ENCODE results near the gene ZCWPW2.

Gene ZCWPW2

GRCh38 chr3:28476764-28477163 is 128.2 kb downstream of the ZCWPW2 start:
- TF ChIP-seq YY1 (IDR thresholded peaks at IDR 0.05; ENCODE audit: insufficient read depth, insufficient read length) (no peak), ZNF274 (IDR thresholded peaks at IDR 0.05; ENCODE audit: low read depth, low read length) (no peak), SUZ12 (IDR thresholded peaks at IDR 0.05; ENCODE audit: extremely low read depth, insufficient read depth, insufficient read length) (no peak)
- no peak for DNase-seq (ENCODE audit: low read depth, low spot score)
- Histone ChIP-seq H3K27me3 (ENCODE audit: insufficient read depth, insufficient read length) (no peaks in the 10 kb centered on the region), H3K4me3 (ENCODE audit: insufficient read length, low read depth) (no peak overlapping the region), H3K4me1 (ENCODE audit: insufficient read depth, insufficient read length) (no peaks in the 10 kb centered on the region), H3K9me3 (ENCODE audit: insufficient read depth, low read length) (no peaks in the 10 kb centered on the region), H3K36me3 (ENCODE audit: insufficient read depth, insufficient read length, low read length) (no peaks in the 10 kb centered on the region), H3K9ac (ENCODE audit: insufficient read length, low read depth) (no peak overlapping the region)

GRCh38 chr3:28485164-28485563 is 136.6 kb downstream of the ZCWPW2 start:
- Histone ChIP-seq H3K4me1 (ENCODE audit: insufficient read depth, insufficient read length) (no peaks in the 10 kb centered on the region), H3K36me3 (ENCODE audit: insufficient read depth, insufficient read length, low read length) (no peaks in the 10 kb centered on the region), H3K4me3 (ENCODE audit: insufficient read length, low read depth) (no peak overlapping the region), H3K27me3 (ENCODE audit: insufficient read depth, insufficient read length) (no peaks in the 10 kb centered on the region), H3K9me3 (ENCODE audit: insufficient read depth, low read length) (no peaks in the 10 kb centered on the region), H3K9ac (ENCODE audit: insufficient read length, low read depth) (no peak overlapping the region)
- no peak for TF ChIP-seq ZNF274 (IDR thresholded peaks at IDR 0.05; ENCODE audit: low read depth, low read length)
- TF ChIP-seq YY1 (IDR thresholded peaks at IDR 0.05; ENCODE audit: insufficient read depth, insufficient read length) = no peak
- no peak for TF ChIP-seq SUZ12 (IDR thresholded peaks at IDR 0.05; ENCODE audit: extremely low read depth, insufficient read depth, insufficient read length)
- DNase-seq (ENCODE audit: low read depth, low spot score) = no peak

- H3K36me3 ChIP-seq (ENCODE audit: insufficient read depth, insufficient read length, low read length) = no peaks in the 10 kb centered on the region
- no peaks in the 10 kb centered on the region for H3K27me3 ChIP-seq (ENCODE audit: insufficient read depth, insufficient read length)
- no peaks in the 10 kb centered on the region for H3K4me1 ChIP-seq (ENCODE audit: insufficient read depth, insufficient read length)
- no peak overlapping the region for H3K9ac ChIP-seq (ENCODE audit: insufficient read length, low read depth)
- no peak overlapping the region for H3K4me3 ChIP-seq (ENCODE audit: insufficient read length, low read depth)
- TF ChIP-seq SUZ12 (IDR thresholded peaks at IDR 0.05; ENCODE audit: extremely low read depth, insufficient read depth, insufficient read length) (no peak), ZNF274 (IDR thresholded peaks at IDR 0.05; ENCODE audit: low read depth, low read length) (no peak), YY1 (IDR thresholded peaks at IDR 0.05; ENCODE audit: insufficient read depth, insufficient read length) (no peak)
- no peaks in the 10 kb centered on the region for H3K9me3 ChIP-seq (ENCODE audit: insufficient read depth, low read length)
- no peak for DNase-seq (ENCODE audit: low read depth, low spot score)
These were observed 146.8 kb downstream of the ZCWPW2 start for GRCh38 chr3:28495301-28495700.

DNA sequence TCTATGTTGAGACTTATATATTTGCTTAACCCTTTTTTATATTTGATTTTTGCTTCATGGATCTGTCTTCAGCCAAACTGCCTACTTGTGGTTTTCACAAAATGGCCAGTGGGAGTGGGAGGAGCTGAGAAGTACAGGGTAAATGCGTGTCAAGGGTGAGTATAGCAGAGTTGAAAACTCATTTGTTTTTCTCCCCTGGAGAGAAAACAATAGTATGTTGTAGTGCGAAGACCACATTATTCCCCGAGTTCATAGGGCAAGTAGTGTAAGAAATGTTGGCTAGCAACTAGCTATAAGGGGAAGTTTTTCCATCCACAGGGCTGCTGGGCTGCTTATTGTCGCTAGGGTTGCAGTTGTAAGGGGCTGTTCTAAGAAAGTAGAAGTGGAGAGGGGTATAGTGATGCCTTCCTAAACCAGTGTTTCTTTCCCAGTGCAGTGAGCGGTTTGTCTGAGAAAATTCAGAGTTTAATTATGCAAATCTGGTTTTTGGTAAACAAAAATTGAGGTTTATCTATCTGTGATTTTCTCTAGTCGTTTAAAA is 153.9 kb downstream of the ZCWPW2 start:
- TF ChIP-seq SUZ12 (IDR thresholded peaks at IDR 0.05; ENCODE audit: extremely low read depth, insufficient read depth, insufficient read length) (no peak), ZNF274 (IDR thresholded peaks at IDR 0.05; ENCODE audit: low read depth, low read length) (no peak), YY1 (IDR thresholded peaks at IDR 0.05; ENCODE audit: insufficient read depth, insufficient read length) (no peak)

GRCh38 chr3:28504976-28505375 is 156.5 kb downstream of the ZCWPW2 start:
- Histone ChIP-seq H3K9ac (ENCODE audit: insufficient read length, low read depth) (no peak overlapping the region), H3K4me3 (ENCODE audit: insufficient read length, low read depth) (no peak overlapping the region), H3K4me1 (ENCODE audit: insufficient read depth, insufficient read length) (no peaks in the 10 kb centered on the region), H3K9me3 (ENCODE audit: insufficient read depth, low read length) (no peaks in the 10 kb centered on the region), H3K27me3 (ENCODE audit: insufficient read depth, insufficient read length) (no peaks in the 10 kb centered on the region), H3K36me3 (ENCODE audit: insufficient read depth, insufficient read length, low read length) (no peaks in the 10 kb centered on the region)
- peak; percentile 23 for DNase-seq (ENCODE audit: low read depth, low spot score)
- TF ChIP-seq SUZ12 (IDR thresholded peaks at IDR 0.05; ENCODE audit: extremely low read depth, insufficient read depth, insufficient read length) (no peak), ZNF274 (IDR thresholded peaks at IDR 0.05; ENCODE audit: low read depth, low read length) (no peak), YY1 (IDR thresholded peaks at IDR 0.05; ENCODE audit: insufficient read depth, insufficient read length) (no peak)

More for the DNA sequence above, 153.9 kb downstream of the ZCWPW2 start:
- Histone ChIP-seq H3K27me3 (ENCODE audit: insufficient read depth, insufficient read length) (no peaks in the 10 kb centered on the region), H3K9me3 (ENCODE audit: insufficient read depth, low read length) (no peaks in the 10 kb centered on the region), H3K9ac (ENCODE audit: insufficient read length, low read depth) (no peak overlapping the region), H3K4me1 (ENCODE audit: insufficient read depth, insufficient read length) (no peaks in the 10 kb centered on the region), H3K36me3 (ENCODE audit: insufficient read depth, insufficient read length, low read length) (no peaks in the 10 kb centered on the region), H3K4me3 (ENCODE audit: insufficient read length, low read depth) (no peak overlapping the region)
- DNase-seq (ENCODE audit: low read depth, low spot score) = no peak

DNA sequence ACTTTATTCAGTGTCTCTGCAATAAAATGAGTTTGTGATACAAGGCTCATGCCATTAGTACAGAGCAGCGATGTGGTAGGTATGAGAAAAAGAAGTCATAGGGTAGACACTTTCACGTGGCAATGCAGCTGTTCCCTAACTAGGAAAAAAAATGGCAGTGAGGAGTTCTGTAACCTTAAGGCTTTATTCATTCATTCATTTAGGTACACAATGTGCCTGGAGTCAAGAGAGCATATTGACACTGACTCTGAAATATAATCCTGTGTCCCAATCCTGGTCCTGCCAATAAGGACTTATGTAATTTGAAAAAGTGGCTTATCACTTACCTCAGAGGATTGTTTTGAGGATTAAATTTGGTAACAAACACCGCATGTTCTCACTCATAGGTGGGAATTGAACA is 173.1 kb downstream of the ZCWPW2 start:
- no peak for TF ChIP-seq ZNF274 (IDR thresholded peaks at IDR 0.05; ENCODE audit: low read depth, low read length)
- no peak for TF ChIP-seq SUZ12 (IDR thresholded peaks at IDR 0.05; ENCODE audit: extremely low read depth, insufficient read depth, insufficient read length)
- no peak for TF ChIP-seq YY1 (IDR thresholded peaks at IDR 0.05; ENCODE audit: insufficient read depth, insufficient read length)
- DNase-seq (ENCODE audit: low read depth, low spot score) = no peak

GRCh38 chr3:28542351-28542750 is 193.8 kb downstream of the ZCWPW2 start:
- H3K4me3 ChIP-seq (ENCODE audit: insufficient read length, low read depth) = no peak overlapping the region
- no peak overlapping the region for H3K9ac ChIP-seq (ENCODE audit: insufficient read length, low read depth)
- H3K27me3 ChIP-seq (ENCODE audit: insufficient read depth, insufficient read length) = no peaks in the 10 kb centered on the region
- no peak for DNase-seq (ENCODE audit: low read depth, low spot score)
- no peaks in the 10 kb centered on the region for H3K4me1 ChIP-seq (ENCODE audit: insufficient read depth, insufficient read length)
- no peaks in the 10 kb centered on the region for H3K36me3 ChIP-seq (ENCODE audit: insufficient read depth, insufficient read length, low read length)
- no peak for TF ChIP-seq SUZ12 (IDR thresholded peaks at IDR 0.05; ENCODE audit: extremely low read depth, insufficient read depth, insufficient read length)
- no peak for TF ChIP-seq ZNF274 (IDR thresholded peaks at IDR 0.05; ENCODE audit: low read depth, low read length)
- no peak for TF ChIP-seq YY1 (IDR thresholded peaks at IDR 0.05; ENCODE audit: insufficient read depth, insufficient read length)
- H3K9me3 ChIP-seq (ENCODE audit: insufficient read depth, low read length) = no peaks in the 10 kb centered on the region; the same call in 1 of the 2 replicates

More for the DNA sequence above, 173.1 kb downstream of the ZCWPW2 start:
- H3K4me1 ChIP-seq (ENCODE audit: insufficient read depth, insufficient read length) = no peaks in the 10 kb centered on the region
- H3K27me3 ChIP-seq (ENCODE audit: insufficient read depth, insufficient read length) = no peaks in the 10 kb centered on the region
- no peak overlapping the region for H3K9ac ChIP-seq (ENCODE audit: insufficient read length, low read depth)
- no peaks in the 10 kb centered on the region for H3K36me3 ChIP-seq (ENCODE audit: insufficient read depth, insufficient read length, low read length)
- no peaks in the 10 kb centered on the region for H3K9me3 ChIP-seq (ENCODE audit: insufficient read depth, low read length)
- no peak overlapping the region for H3K4me3 ChIP-seq (ENCODE audit: insufficient read length, low read depth)

Data from NT2/D1 (cell line).